Activated CD4-positive, alpha-beta T cell treated with anti-CD3 and anti-CD28 coated beads, Interleukin-2, amount 10 ng/mL, durations not matched to agents 7 days and 5 days (primary cell): ENCODE measurements around the gene ZXDC. TPM values are rescaled to one million over a fixed set of nuclear protein-coding genes. Genes with fewer than 3 reads are reported as not detected.
A peak's percentile ranks its signal among the peaks of the same experiment; 100 is the strongest.

Source experiments
- CTCF ChIA-PET: fragments of 350-600 bp; sonication (Branson Sonifier 250); formaldehyde crosslinking; loops from one replicate; lab custom pipeline; 2021; ENCODE audit warnings: antibody characterized with exemption; lab: Charles Lee
- POLR2A ChIA-PET: fragments of 350-600 bp; sonication (Branson Sonifier 250); formaldehyde crosslinking; loops from one replicate; lab custom pipeline; 2021; ENCODE audit warnings: antibody characterized with exemption; lab: Charles Lee
- DNase-seq: peaks from one replicate; pipeline ENCODE4 v3.0.0-alpha.2; 2020
- H3K27ac Mint-ChIP-seq: one replicate; pipeline ENCODE4 v1.8.0; 2021; ENCODE audit warnings: mild to moderate bottlenecking, moderate library complexity, mixed read lengths
- H3K27me3 Mint-ChIP-seq: one replicate; pipeline ENCODE4 v1.8.0; 2021; ENCODE audit warnings: mixed read lengths
- H3K36me3 Mint-ChIP-seq: one replicate; pipeline ENCODE4 v1.8.0; 2021; ENCODE audit warnings: low read depth, mixed read lengths
- H3K4me1 Mint-ChIP-seq: one replicate; pipeline ENCODE4 v1.8.0; 2021; ENCODE audit warnings: mixed read lengths
- H3K4me3 Mint-ChIP-seq: one replicate; pipeline ENCODE4 v1.8.0; 2021; ENCODE audit warnings: mild to moderate bottlenecking, moderate library complexity, mixed read lengths
- H3K9me3 Mint-ChIP-seq: one replicate; pipeline ENCODE4 v1.8.0; 2021; ENCODE audit warnings: mixed read lengths
- total RNA-seq, 2 experiments: library from RNA; stranded (reverse); gene quantifications; one replicate each; pipeline ENCODE4 v1.2.3, GENCODE V29; 2021

ZXDC gene
- total RNA-seq, 2 experiments from 2014 or later = 27.8 to 28.2 TPM

- no peaks in the 10 kb centered on the region for H3K36me3 Mint-ChIP-seq
- no peaks in the 10 kb centered on the region for H3K9me3 Mint-ChIP-seq
- no peak overlapping the region for H3K4me3 Mint-ChIP-seq
- no peaks in the 10 kb centered on the region for H3K4me1 Mint-ChIP-seq
- H3K27me3 Mint-ChIP-seq = peaks cover 26% of the 10 kb centered on the region
- no peak overlapping the region for H3K27ac Mint-ChIP-seq
- DNase-seq = no peak
- ChIA-PET CTCF (no interaction called here), POLR2A (no interaction called here)
Observed at GRCh38 chr3:126397610-126398422, 77.9 kb downstream of the ZXDC start.

DNA sequence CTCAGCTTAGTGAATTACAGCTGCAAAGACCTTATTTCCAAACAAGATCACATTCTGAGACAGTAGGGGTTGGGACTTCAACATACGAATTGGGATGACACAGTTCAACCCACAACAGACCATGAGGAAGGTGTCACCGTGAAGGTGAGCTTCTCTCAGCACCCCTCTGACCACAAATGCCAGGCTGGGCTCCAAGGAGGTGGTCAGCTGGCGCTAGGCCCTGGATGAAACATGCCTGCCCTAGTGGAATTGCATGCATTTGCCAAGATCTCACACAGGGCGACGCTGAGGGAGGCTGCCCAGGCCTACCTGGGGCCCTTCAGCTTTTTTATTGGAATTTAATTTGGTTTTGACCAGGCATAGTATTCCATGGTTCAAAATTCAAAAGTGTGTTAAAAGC, 79.2 kb downstream of the ZXDC start:
- ChIA-PET CTCF (no interaction called here), POLR2A (no interaction called here)
- Mint-ChIP-seq H3K36me3 (no peaks in the 10 kb centered on the region), H3K27me3 (peaks cover 30% of the 10 kb centered on the region), H3K9me3 (no peaks in the 10 kb centered on the region), H3K27ac (no peak overlapping the region), H3K4me3 (no peak overlapping the region), H3K4me1 (no peaks in the 10 kb centered on the region)
- no peak for DNase-seq

DNA sequence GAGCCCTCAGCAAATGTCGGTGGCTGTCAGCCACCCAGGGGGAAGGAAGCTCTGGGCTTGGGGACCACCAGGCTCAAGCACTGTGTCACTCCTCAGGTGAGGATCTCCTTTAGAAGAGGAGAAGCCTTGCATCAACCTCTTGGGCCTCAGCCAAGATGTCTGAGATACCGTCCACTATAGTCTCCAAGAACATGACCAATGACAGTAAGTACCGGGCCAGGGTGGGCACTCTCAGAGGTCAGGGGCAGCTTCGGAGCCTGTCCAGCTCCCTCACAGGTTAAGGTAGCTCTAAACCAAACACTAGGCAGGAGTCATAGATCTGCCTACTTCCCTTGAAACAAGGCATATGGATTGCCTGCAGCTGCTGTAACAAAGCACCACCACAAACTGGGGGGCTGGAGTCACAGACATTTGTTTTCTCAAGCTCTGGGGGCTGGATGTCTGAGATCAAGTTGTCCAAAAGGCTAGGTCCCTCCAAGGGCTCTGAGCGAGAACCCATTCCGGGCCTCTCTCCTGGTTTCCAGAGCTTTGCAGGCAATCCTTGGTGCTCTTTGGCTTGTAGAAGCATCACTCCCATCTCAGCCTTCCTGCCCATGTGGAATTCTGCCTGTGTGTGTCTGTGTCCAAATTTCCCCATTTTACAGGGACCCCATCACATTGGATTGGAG, 79.7 kb downstream of the ZXDC start:
- Mint-ChIP-seq H3K27ac (no peak overlapping the region), H3K4me3 (no peak overlapping the region), H3K4me1 (no peaks in the 10 kb centered on the region), H3K9me3 (no peaks in the 10 kb centered on the region), H3K36me3 (no peaks in the 10 kb centered on the region), H3K27me3 (peaks cover 30% of the 10 kb centered on the region)
- POLR2A ChIA-PET = no interaction called here
- DNase-seq = no peak
- CTCF ChIA-PET = no interaction called here

DNA sequence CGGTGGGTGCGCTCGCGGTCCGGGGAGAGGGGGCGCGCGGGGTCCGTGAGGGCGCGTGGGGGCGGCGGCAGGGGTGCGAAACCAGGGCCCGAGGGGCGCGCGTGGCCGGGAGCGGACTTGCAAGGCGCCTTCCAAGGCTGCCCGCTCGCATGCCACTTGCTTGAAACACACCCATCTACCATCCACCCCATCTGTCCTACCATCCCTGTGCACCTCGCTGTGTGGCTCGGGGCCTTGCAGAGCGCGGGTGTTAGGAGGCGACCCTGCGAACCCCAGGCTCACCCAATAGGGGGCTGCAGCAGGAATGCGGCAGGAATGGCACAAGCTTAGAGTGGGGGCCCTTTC, 80.7 kb downstream of the ZXDC start:
- Mint-ChIP-seq H3K9me3 (no peaks in the 10 kb centered on the region), H3K36me3 (no peaks in the 10 kb centered on the region), H3K4me3 (no peak overlapping the region), H3K27me3 (peaks cover 31% of the 10 kb centered on the region), H3K27ac (no peak overlapping the region), H3K4me1 (peaks cover 5% of the 10 kb centered on the region)
- ChIA-PET POLR2A (no interaction called here), CTCF (no interaction called here)
- DNase-seq = no peak

- no peak for DNase-seq
- Mint-ChIP-seq H3K9me3 (no peaks in the 10 kb centered on the region), H3K27ac (no peak within 1 kb of the TSS), H3K27me3 (peaks cover 36% of the 10 kb centered on the region), H3K4me3 (no peak within 1 kb of the TSS), H3K36me3 (no peaks in the 10 kb centered on the region), H3K4me1 (peaks cover 9% of the 10 kb centered on the region)
- POLR2A ChIA-PET = interaction anchor here (0.6 kb wide), 1 partner anchor 16 kb away, joined by 4 read pairs; no protein-coding TSS in a partner anchor
- CTCF ChIA-PET = no interaction called here
Observed at GRCh38 chr3:126394179-126394976, 81.3 kb downstream of the ZXDC start, which contains the start of gene CFAP100. CFAP100 (plus strand) TSS chr3:126394909; CDS start chr3:126396001, 1,092 bp downstream.

GRCh38 chr3:126393563-126393962, 82.1 kb downstream of the ZXDC start:
- peaks cover 10% of the 10 kb centered on the region for H3K4me1 Mint-ChIP-seq
- H3K9me3 Mint-ChIP-seq = no peaks in the 10 kb centered on the region
- H3K27me3 Mint-ChIP-seq = peaks cover 39% of the 10 kb centered on the region
- ChIA-PET CTCF (no interaction called here), POLR2A (no interaction called here)
- no peak for DNase-seq
- no peaks in the 10 kb centered on the region for H3K36me3 Mint-ChIP-seq
- H3K4me3 Mint-ChIP-seq = no peak overlapping the region
- H3K27ac Mint-ChIP-seq = no peak overlapping the region

GRCh38 chr3:126392246-126392645, 83.4 kb downstream of the ZXDC start:
- POLR2A ChIA-PET = no interaction called here
- Mint-ChIP-seq H3K27ac (no peak overlapping the region), H3K36me3 (no peaks in the 10 kb centered on the region), H3K9me3 (no peaks in the 10 kb centered on the region), H3K4me3 (no peak overlapping the region), H3K27me3 (peaks cover 46% of the 10 kb centered on the region), H3K4me1 (peaks cover 10% of the 10 kb centered on the region)
- DNase-seq = no peak
- CTCF ChIA-PET = no interaction called here

DNA sequence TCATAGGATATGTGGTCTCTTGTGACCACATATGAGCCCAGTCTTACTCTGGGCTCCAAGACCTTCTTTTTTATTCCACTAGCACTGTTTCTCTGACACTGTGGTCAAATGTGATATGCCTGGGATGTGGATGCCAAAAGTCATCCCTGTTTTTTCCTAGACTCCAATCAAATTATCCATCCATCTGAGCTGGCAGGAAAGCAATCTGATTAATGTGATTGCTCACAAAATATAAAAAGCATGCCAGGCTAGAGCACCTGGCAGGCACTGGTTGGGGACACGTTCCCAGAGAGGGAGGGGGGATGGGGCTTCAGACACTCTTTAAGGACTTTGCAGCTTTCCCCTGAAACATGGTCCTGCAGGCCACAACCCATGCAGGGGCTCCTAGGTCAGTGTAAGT, 84.1 kb downstream of the ZXDC start:
- Mint-ChIP-seq H3K36me3 (no peaks in the 10 kb centered on the region), H3K27me3 (peaks cover 44% of the 10 kb centered on the region)
- no peak for DNase-seq

GRCh38 chr3:126390751-126391150, 84.9 kb downstream of the ZXDC start:
- Mint-ChIP-seq H3K4me3 (no peak overlapping the region), H3K27ac (no peak overlapping the region), H3K9me3 (no peaks in the 10 kb centered on the region), H3K4me1 (peaks cover 10% of the 10 kb centered on the region), H3K27me3 (peaks cover 48% of the 10 kb centered on the region), H3K36me3 (no peaks in the 10 kb centered on the region)
- DNase-seq = no peak
- ChIA-PET POLR2A (no interaction called here), CTCF (interaction anchor here (0.9 to 1.2 kb wide), 2 partner anchors 8 to 26 kb away, joined by 3 to 4 read pairs; no protein-coding TSS in a partner anchor)

More for the DNA sequence above, 84.1 kb downstream of the ZXDC start:
- ChIA-PET CTCF (interaction anchor here (0.9 to 1.2 kb wide), 2 partner anchors 9 to 25 kb away, joined by 3 to 4 read pairs; no protein-coding TSS in a partner anchor), POLR2A (no interaction called here)
- Mint-ChIP-seq H3K4me3 (no peak overlapping the region), H3K4me1 (peaks cover 10% of the 10 kb centered on the region), H3K27ac (no peak overlapping the region), H3K9me3 (no peaks in the 10 kb centered on the region)

DNA sequence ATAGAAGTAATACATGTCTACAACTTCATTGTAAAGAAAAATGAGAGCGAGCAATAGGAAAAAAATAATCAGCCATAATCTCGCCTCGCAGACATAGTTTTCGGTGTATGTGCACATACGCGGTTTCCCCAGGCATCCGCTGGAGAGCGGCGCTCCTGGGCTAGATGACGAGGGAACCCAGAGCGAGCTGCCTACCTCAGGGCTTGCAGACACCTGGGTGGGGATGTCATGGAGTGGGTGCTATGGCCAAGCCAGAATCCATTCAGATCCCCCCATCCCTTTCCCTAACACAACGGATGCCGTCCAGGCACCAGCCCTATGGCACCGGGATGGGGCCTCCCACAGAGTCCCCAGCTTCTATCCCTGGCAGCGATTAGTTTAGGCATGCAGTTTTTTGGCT, 85.5 kb downstream of the ZXDC start:
- ChIA-PET POLR2A (no interaction called here), CTCF (no interaction called here)
- peaks cover 10% of the 10 kb centered on the region for H3K4me1 Mint-ChIP-seq
- H3K4me3 Mint-ChIP-seq = no peak overlapping the region
- peaks cover 43% of the 10 kb centered on the region for H3K27me3 Mint-ChIP-seq
- no peaks in the 10 kb centered on the region for H3K36me3 Mint-ChIP-seq
- no peaks in the 10 kb centered on the region for H3K9me3 Mint-ChIP-seq
- no peak for DNase-seq
- H3K27ac Mint-ChIP-seq = no peak overlapping the region

DNA sequence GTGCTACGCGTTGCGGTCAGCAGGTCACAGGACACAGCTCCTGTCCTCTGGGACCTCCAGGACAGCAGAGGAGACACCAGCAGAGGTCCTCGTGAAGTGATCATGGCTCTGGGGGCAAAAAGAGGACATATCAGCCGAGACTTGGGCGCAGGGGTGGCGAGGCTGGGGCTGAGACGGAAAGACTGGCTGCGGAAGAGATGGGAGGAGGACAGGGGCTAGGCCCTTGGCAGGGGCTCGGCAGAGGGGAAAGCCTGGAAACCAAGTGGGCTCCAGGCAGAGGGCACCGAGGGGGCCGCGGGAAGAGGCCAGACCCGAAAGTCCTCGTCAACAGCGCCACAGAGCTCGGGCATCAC, 85.9 kb downstream of the ZXDC start:
- CTCF ChIA-PET = no interaction called here
- Mint-ChIP-seq H3K4me3 (no peak overlapping the region), H3K27ac (no peak overlapping the region), H3K9me3 (no peaks in the 10 kb centered on the region), H3K36me3 (no peaks in the 10 kb centered on the region), H3K4me1 (peaks cover 10% of the 10 kb centered on the region), H3K27me3 (peaks cover 40% of the 10 kb centered on the region)
- DNase-seq = no peak
- POLR2A ChIA-PET = no interaction called here

GRCh38 chr3:126389112-126389793, 86.4 kb downstream of the ZXDC start:
- peaks cover 10% of the 10 kb centered on the region for H3K4me1 Mint-ChIP-seq
- peak; percentile 28 for DNase-seq
- peaks cover 38% of the 10 kb centered on the region for H3K27me3 Mint-ChIP-seq
- no peaks in the 10 kb centered on the region for H3K36me3 Mint-ChIP-seq
- H3K4me3 Mint-ChIP-seq = no peak overlapping the region
- POLR2A ChIA-PET = no interaction called here
- CTCF ChIA-PET = interaction anchor here (0.9 kb wide), 1 partner anchor 457 kb away, joined by 3 read pairs; no protein-coding TSS in a partner anchor
- H3K27ac Mint-ChIP-seq = no peak overlapping the region
- no peaks in the 10 kb centered on the region for H3K9me3 Mint-ChIP-seq
